ENCODE measurements around the gene FOSB.
"Not testable (repeated sequence)": the region's sequence is repeated elsewhere in the genome, so short reads cannot be mapped to it uniquely, and the experiment has no call there.

FOSB gene

DNA sequence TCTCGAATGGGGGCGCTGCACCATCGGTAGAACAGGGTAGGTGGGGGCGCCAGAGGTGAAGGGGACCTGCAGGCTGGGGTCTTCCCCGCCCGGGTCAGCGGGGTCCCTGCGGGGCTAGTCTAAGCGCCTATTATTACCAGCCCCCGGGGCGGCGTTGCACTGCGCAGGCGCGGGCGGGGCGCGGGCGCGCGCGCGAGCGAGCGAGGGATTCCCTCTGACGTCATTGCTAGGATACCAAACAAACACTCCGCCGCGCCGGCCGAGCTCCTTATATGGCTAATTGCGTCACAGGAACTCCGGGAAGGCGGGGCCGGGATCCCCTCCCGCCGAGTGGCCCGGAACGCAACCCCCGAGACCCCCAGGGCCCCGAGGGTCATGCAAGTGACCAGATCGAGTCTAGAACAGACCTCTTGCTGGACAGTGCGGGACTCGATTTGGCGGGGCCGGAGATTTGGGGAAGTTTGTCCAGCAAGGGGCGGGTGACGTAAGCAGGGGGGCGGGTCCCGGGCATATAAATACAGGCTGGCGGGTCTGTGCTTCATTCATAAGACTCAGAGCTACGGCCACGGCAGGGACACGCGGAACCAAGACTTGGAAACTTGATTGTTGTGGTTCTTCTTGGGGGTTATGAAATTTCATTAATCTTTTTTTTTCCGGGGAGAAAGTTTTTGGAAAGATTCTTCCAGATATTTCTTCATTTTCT, at the start of gene FOSB:
TSS of gene FOSB (plus strand) at position 541 of the 703 bp plus-strand sequence. CDS start 591 bp downstream, outside the sequence.
- peak; percentile 96 for DNase-seq (ENCODE audit: low read depth, low spot score)

DNA sequence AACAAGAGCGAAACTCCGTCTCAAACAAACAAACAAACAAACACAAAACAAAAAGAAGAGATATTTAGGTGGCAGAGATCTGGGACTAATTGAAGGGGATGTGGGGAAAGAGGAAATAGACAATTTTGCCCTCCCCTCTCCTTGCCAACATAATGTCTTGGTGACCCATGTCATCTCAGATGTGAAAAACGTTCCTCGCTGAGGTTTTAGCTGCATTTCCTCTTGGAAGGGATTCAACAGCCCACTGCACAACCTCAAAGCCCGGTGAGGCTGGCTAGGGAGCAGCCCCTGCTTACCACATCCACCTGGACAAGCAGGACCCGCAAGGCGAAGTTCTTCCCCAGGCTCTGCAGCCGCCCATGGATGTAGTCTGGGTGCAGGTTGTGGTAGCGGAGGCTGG, 49.0 kb upstream of the FOSB start:
- DNase-seq (ENCODE audit: low read depth, low spot score), result no peak

DNA sequence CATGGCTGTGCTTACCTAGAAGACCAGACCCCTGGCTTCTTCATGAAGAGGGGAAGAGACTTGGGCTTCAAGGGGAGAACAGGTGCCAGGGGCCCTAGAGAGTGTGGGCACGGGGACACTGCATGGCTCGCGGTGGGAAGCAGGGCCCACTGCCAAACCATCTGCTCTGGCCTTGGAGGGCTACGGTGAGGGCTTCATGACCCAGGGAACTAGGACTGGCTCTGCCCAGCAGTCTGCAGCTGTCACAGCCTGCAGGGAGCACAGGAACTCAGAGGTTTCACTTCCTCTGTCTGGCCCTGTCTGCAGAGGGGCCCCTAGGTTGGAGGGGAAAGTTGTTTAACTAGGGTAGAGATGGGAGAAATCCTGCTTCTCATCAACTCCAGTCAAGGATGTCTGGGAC, 48.4 kb upstream of the FOSB start:
- DNase-seq (ENCODE audit: low read depth, low spot score), result no peak

DNA sequence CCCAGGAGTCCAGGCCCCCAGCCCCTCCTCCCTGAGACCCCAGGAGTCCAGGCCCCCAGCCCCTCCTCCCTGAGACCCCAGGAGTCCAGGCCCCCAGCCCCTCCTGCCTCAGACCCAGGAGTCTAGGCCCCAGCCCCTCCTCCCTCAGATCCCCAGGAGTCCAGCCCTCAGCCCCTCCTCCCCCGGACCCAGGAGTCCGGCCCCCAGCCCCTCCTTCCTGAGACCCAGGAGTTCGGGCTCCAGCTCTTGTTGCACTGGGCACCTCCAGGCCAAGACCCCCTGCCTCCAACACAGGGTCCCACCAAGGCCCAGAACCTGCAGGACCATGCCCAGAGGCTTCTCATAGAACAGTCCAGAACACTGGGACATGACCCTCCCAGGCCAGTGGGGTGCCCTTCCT, 47.9 kb upstream of the FOSB start:
- DNase-seq (ENCODE audit: low read depth, low spot score), result no peak

DNA sequence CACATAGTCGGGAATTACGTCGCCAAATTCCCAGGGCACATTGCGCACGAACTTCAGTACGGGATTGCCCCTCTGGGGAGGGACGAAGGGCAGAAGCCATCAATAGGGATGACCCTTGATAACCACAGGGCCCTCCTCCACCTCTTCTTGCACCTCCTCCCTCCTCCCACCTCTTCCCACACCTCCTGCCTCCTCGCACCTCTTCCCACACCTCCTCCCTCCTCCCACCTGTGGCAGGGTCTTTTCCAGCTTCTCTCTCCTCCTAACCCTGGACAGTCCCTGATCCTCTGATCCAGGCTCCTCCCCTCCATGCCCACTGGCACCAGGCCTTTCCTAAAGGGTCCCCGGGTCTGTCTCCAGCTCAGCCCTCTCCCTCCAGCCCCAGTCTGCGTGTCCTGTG, 47.4 kb upstream of the FOSB start:
- no peak for DNase-seq (ENCODE audit: low read depth, low spot score)

DNA sequence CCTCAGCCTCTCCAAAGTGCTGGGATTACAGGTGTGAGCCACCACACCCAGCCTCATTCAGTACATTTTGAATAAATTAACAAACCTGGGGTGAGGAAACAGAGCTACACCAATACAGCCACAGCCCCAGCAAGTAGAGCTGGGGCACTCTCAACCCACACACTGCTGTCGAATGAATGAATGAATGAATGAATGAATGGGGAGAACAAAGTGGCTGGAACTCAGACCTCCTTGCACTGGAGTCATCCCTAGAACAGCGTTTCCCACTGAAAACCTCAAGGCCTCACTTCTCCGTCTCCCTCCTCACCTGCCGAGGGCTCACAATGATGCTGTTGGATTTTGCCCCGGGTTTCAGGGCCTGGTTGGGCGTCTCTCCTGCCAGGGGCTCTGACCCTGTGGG, 46.9 kb upstream of the FOSB start:
- DNase-seq (ENCODE audit: low read depth, low spot score), result no peak

DNA sequence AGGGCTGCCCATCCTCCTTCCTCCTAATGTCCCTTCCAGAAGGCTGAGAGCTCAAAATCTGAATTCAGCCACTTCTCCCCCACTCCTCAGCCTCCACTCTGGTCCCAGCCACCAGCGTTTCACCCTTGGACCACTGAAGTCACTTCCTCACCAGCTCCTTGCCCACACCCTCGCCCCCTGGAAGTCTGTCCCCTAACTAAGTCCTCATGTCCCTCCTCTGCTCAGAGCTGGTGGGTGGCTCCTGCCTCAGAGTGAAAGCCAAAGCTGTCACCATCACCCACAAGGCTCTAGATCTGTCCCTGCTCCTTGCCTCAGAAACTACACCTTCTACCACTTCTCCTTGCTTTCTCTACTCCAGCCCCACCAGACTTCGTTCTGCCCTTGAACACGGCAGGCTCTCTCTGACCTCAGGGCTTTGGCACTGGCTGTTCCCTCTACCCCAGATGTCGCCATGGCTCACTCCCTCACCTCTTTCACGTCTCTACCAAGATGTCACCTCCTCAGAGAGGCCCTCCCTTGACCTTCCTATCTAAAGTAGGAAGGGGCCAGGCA, 45.8 kb upstream of the FOSB start:
- DNase-seq (ENCODE audit: low read depth, low spot score), result no peak

DNA sequence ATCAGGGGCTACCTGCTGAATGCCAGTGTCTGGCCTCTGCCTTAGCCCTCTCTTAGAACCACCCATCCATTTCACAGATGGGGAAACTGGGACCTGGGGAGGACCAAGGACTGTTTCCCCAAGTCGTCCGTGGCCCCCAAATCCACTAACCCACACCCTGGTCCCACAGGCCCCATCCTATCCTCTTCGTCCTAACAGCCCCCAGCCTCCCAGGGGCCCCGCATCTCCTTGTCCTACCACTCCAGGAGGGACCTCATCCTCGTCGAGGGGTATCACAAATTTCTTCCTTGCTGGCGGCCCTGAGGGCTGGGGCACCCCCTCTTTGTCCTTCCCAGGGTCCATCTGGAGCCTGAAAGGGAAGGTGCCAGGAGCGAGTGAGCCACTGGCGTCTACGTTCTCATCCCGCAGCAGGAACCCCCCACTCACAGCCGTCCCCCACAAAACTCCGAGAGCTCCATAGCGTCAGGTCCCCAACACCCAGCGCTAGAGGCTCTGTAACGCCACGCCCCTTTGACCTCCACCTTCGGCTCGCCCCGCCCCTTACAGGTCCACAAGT, 44.7 kb upstream of the FOSB start:
- DNase-seq (ENCODE audit: low read depth, low spot score), result no peak

DNA sequence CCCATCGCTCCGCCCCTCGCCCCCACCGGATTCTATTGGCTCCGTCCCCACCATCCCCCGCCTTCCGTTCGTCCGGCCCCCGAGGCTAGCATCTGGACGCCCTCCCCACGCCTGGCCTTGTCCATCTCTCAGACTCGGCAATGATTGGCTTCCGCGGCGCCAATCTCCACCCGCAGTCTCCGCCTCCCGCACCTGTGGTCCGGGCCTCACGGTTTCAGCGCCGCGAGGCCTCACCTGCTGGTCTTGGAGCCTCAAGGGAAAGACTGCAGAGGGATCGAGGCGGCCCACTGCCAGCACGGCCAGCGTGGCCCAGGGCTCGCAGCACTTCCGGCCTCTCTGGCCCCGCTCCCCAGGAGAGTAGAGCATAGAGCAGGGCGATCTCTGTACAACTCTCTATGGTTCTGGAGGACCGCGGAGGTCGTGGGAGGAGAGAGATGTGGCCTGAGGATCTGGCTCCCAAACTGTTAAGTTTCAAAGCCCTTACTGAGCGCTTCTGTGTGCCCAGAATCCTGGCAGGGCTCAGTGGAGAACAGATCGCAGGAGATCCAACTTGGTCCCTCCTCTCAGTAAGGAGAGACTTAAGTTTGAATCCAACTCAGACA, 44.1 kb upstream of the FOSB start, which contains the start of gene ERCC1:
TSS of gene ERCC1 (minus strand) at position 329 of the 602 bp plus-strand sequence. CDS start 543 bp downstream, outside the sequence.
- DNase-seq (ENCODE audit: low read depth, low spot score), result peak; percentile 99

DNA sequence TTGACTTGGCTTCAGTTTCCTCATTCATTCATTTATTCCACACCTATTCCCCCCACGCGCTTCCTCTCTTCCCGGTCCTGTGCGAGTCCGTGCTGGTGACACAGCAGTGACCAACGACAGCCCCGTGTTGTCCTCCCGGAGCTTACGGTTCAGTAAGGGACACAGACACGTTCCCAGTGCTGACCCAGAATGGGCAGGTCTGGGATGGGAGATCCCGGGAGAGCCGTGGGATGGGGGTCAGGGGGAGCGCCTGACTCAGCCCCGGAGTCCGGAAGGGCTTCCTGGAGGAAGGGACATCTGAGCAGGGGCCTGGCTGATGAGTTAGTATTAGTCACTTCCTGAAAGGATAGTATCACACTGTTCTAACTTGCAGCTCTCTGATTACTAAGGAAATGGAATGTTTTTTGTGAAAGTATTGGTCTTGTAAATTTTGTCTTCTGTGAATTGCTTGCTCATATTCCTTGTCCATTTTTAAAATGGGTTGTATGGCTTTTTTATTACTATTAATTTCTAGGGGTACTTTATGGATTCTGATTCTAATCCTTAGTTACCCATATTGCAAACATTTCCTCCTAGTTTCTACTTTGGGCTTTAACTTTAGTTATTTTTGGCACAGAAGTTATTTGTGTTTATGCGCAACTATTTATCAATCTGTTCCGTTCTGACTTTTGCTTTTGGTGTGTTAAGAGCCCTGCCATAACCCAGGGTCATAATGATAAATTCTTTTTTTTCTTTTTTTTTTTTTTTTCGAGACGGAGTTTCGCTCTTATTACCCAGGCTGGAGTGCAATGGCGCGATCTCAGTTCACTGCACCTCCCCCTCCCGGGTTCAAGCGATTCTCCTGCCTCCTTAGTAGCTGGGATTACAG, 43.4 kb upstream of the FOSB start:
- peak; percentile 84 for DNase-seq (ENCODE audit: low read depth, low spot score)

DNA sequence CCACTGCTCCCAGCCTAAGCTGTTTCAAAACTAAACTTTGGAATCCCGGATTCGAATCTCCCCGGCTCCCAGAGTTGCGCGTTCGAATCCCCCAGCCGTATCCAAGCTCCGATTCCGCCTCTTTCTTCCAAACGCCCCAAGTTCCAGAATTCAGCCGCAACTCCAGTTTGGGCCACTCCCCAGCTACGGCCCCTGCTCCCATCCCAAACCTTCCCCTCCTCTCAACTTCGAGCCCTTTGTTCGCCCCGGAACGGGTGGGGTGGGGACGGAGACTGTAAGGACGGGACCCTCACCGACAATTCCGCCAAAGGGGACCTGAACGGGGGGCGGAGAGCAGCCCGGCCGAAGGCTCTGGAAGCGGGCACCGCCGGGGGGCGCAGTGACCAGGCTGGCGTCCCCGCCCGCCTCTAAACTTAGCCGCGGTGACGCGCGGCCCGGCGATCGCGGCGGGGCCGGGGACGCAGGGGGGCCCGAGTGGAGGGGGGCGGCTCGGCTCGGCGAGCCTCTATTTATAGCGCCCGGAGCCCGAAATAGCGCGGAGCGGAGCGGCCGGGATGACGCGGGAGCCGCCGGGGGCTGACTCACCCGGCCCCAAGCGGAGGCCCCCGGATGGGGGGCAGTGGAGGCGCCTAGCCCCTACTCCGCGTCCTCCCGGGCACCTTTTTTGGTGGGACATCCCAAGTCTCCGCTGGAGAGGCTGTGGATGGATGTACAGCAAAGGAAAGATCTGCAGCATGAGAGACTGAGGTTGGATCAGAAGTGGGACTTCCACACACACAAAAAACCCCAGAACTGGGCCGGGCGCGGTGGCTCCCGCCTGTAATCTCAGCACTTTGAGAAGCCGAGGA, 39.2 kb upstream of the FOSB start:
- DNase-seq (ENCODE audit: low read depth, low spot score), result peak; percentile 47

DNA sequence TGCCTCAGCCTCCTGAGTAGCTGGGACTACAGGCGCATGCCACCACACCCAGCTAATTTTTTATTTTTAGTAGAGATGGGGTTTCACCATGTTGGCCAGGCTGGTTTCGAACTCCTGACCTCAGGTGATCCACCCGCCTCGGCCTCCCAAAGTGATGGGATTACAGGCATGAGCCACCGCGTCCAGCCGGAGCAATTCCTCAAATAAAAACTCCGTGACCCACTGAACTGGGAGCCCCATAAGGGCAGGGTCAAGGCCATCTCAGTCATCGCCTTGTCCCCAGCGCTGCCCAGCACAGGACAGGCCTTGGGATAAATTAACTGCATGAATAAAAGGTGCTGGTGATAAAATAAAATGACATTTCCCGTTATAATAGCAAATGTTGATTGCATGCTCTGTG, 37.9 kb upstream of the FOSB start:
- not testable (repeated sequence) for DNase-seq (ENCODE audit: low read depth, low spot score)

DNA sequence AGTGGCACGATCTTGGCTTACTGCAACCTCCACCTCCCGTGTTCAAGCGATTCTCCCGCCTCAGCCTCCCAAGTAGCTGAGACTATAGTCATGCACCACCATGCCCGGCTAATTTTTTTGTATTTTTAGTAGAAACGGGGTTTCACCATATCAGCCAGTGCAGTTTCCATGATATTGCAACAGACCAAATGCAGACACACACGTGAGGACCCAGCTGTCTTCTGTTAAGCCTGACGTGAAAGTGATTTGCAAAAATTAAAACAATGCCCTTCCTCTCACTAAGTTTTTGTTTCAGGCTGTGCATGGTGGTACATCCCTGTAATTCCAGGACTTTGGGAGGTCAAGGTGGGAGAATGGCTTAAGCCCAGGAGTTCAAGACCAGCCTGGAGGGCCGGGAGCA, 36.8 kb upstream of the FOSB start:
- not testable (repeated sequence) for DNase-seq (ENCODE audit: low read depth, low spot score)

DNA sequence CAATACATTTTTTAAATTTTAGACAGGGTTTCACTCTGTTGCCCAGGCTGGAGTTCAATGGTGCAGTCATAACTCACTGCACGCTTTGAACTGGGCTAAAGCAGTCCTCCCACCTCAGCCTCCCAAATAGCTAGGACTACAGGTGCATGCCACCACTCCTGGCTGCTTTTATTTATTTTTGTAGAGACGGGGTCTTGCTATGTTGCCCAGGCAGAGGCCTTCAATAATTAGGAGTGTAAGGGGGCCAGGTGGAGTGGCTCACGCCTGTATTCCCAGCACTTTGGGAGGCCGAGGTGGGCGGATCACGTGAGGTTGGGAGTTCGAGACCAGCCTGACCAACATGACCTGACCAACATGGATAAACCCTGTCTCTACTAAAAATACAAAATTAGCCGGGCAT, 35.3 kb upstream of the FOSB start:
- DNase-seq (ENCODE audit: low read depth, low spot score), result not testable (repeated sequence)

DNA sequence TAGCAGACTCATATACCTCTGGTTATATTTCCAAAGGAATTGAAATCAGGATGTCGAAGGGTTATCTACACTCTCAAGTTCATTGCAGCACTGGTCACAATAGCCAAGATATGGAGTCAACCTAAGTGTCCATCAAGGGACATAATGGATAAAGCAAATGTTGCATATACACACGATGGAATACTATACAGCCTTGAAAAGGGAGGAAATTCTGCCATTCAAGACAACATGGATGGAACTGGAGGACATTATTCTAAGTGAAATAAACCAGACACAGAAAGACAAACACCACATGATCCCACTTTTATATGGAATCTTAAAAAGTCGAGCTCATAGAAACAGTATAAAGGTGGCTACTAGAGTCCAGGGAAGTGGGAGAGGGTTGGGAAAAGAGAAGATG, 30.5 kb upstream of the FOSB start:
- no peak for DNase-seq (ENCODE audit: low read depth, low spot score)

DNA sequence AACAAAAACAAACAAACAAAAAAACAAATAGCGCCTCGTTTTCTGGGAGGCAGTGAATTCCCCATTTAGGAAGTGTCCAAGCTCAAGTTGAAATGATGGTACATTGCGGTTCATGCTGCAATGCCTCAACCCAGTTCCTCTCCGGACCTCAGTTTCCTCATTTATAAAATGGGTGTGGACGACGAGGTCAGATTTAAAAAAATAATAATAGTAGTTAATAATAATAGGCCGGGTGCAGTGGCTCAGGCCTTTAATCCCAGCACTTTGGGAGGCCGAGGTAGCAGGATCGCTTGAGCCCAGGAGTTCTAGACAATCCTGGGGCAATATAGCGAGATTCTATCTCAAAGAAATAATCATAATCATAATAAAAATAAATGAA, 28.6 kb upstream of the FOSB start:
- DNase-seq (ENCODE audit: low read depth, low spot score), result no peak

DNA sequence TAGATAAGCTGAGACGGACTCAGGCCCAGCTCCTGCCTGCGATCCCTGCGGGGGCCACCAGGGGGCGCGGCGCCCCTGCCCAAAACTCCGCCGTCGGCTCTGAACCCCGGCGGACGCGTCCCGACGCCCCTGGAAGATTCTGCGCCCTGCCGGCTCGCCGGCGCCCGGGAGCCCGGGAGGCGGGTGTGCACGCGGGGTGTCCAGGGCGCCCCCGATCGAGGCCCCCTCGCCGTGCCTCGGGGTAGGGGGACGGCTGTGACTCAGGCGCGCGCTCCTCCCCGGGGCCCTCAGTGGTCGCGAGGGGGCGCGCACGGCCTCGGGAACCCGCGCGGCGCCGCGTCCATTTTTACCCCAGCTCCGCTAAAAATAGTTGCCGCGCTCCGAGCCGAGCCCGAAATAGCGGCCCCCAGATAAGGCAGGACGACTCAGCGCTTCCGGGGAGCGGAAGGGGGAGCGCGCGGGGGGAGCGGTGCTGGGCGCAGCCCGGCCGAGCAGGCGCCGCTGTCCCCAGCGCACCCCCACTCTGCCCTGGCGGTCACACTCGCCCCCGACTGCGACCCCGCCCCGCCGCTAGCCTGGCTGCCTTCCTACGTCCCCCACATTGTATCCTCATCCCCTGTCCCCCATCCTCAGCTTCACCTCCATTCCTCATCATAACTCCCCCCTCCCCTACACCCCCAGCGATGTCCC, 28.1 kb upstream of the FOSB start:
- DNase-seq (ENCODE audit: low read depth, low spot score), result peak; percentile 81

DNA sequence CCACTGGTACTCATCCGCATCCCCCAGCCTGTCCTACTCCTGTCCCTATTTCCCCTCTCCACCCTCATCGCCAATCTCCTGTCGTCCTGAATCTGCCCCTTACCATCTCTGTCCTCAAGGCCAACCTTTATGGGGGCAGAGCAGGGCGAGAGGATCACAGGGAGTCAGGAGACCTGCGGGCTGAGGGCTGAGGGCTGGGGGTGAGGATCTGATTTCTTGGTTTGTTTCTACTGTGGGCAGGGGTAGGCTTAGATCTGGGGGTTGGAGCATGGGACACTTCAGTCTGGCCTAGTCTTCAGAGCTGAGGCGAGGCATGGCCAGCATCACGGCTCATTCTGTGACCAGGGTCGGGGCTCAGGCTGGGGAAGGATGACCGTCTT, 27.5 kb upstream of the FOSB start:
- DNase-seq (ENCODE audit: low read depth, low spot score), result no peak

DNA sequence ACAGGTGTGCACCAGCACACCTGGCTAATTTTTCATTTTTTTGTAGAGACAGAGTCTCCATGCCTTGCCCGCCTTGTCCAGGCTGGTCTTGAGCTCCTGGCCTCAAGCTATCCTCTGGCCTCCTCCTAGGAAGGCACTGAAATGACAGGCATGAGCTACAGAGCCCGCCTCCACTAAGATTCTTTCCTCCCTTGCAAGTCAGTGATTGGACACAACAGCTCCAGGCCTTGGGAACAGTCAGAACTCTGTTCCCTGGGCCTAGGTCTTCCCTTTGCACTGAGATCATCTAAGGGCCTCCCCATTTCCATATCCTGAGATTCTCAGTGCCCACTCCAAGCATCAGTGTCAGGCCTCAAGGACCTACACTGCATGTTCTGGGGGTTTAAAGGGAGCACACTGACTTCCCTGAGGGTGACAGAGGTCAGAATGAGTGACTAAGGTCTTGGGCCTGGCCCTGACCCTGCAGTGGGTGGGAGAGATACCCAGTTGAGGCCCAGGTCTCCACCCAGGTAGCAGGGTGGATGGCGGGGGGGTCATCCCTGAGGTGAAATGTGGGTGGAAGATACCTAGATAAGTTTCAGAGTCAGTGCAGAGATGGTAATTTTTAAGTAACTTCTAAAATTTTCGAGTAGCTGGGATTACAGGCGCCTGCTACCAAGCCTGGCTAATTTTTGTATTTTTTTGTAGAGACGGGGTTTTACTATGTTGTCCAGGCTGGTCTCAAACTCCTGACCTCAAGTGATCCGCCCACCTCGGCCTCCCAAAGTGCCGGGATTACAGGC, 26.7 kb upstream of the FOSB start:
- DNase-seq (ENCODE audit: low read depth, low spot score), result peak; percentile 78

DNA sequence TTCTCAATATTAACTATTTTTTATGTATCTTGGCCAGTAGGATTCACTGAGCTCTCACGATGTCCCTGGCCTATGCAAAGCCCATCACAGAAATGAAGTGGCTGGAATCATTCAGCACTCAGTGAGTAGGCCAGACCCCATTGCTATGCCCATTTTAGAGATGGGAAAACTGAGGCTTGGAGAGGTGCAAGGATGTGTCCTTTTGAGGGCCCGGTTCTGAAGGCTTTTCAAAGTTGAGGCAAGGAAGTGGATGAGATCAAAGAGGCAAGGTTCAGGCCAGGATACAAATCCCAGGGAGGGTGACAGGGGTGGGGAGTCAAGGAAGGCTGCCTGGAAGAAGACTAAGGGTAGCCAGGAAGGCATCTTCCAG, 25.4 kb upstream of the FOSB start:
- no peak for DNase-seq (ENCODE audit: low read depth, low spot score)
